ENCODE results near the gene USP8. TPM values are rescaled to one million over a fixed set of nuclear protein-coding genes. Genes with fewer than 3 reads are reported as not detected.

Gene USP8
- total RNA-seq, 4 donors from 2014 or later, result 45.3 to 60.2 (median 50.8) TPM

DNA sequence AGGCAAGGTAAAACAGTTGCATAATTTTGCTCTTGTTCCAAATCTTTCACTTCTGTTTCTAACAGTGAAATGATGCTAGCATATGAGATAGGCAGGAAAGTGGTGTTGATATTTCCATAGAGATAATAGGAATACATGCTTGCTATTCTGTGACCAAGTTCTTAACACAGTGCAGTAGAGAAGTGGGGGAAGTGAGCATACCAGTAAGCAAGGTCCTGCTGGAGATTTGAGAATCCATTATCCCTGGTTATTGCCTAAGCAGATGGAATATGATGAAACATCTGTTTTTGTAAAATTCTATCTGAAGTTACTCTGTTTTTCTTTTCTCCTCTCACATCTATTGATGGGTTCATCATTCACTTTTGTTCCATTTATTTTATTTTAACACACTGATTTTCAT, 28.7 kb downstream of the USP8 start:
- TF ChIP-seq, protein P1, sequence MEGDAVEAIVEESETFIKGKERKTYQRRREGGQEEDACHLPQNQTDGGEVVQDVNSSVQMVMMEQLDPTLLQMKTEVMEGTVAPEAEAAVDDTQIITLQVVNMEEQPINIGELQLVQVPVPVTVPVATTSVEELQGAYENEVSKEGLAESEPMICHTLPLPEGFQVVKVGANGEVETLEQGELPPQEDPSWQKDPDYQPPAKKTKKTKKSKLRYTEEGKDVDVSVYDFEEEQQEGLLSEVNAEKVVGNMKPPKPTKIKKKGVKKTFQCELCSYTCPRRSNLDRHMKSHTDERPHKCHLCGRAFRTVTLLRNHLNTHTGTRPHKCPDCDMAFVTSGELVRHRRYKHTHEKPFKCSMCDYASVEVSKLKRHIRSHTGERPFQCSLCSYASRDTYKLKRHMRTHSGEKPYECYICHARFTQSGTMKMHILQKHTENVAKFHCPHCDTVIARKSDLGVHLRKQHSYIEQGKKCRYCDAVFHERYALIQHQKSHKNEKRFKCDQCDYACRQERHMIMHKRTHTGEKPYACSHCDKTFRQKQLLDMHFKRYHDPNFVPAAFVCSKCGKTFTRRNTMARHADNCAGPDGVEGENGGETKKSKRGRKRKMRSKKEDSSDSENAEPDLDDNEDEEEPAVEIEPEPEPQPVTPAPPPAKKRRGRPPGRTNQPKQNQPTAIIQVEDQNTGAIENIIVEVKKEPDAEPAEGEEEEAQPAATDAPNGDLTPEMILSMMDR (IDR thresholded peaks at IDR 0.05), result no peak
- ATAC-seq (ENCODE audit: low FRiP score), result no peak
- no peak for DNase-seq (ENCODE audit: low spot score)

DNA sequence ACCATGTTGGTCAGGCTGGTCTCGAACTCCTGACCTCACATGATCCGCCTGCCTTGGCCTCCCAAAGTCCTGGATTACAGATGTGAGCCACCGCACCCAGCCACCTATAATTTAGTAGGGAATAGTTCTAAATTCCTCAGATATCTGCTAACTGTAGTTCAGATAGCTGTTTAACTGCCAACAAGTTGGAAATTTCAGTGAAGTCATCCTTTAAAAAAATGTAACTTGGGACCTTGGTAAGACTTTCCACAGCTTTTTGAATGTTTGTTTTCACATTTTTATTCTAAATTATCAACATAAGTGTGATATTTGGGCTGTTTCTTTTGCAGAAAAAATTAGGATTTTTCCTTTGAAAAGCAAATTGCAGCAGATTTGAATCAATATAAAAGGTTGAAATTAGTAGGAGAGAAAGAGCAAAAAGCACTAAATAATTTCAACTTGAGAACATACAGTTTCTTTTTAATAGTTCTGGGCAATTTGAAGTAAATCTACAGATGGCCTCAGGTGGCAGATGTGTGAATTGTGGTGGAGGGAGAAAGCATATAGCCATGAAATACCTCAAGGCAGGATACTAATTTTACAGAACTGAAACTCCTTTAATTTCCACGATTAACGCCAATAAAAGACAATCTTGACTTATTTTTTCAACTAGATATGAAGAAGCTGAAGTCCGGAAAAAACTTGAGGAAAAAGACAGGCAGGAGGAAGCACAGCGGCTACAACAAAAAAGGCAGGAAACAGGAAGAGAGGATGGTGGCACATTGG, 34.3 kb downstream of the USP8 start:
- TF ChIP-seq, protein P1 (IDR thresholded peaks at IDR 0.05), result no peak
- DNase-seq (ENCODE audit: low spot score), result no peak
- no peak for ATAC-seq (ENCODE audit: low FRiP score)

DNA sequence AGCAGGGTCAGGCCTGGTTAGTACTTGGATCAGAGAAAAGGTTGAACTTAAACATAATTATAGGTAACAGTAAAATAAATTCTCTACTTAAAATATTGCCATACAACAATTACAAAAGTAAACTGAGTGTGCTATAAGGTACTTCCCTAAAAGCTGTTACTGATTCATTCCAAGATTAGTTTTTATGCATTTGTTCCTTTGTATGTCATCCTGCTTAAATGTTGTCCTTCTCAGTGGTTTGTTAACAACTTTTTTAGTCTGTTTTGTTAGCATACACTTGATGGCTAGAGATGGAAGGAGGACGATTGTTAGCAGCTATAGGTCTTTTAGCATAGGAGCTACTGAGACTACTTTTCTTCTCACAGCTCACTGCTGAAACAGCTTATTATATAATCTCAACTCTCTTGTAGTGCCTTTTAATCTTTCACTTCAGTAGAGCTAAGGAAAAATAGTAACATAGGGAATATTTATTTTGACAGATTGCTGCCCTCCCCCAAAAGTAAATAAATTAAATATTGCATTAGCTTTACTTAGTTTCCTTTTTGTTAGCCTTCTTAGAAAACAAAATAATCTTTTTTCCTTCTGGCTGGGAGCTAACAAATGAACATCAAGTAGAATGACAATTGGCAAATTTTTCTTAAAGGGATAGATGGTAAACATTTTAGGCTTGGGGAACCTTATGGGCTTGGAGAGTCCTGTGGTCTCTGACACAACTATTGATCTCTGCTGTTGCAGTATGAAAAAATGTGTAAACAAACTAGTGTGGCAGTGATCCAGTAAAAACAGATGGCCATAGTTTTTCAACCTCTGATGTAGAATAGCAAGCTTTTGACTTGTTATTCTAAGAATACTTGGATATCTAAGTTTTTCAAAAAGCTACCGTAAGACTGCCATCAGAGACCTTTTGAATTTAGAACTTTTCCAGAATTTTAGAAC, 39.5 kb downstream of the USP8 start:
- TF ChIP-seq, protein P1 (IDR thresholded peaks at IDR 0.05), result no peak
- DNase-seq (ENCODE audit: low spot score) (no peak), ATAC-seq (ENCODE audit: low FRiP score) (no peak)

DNA sequence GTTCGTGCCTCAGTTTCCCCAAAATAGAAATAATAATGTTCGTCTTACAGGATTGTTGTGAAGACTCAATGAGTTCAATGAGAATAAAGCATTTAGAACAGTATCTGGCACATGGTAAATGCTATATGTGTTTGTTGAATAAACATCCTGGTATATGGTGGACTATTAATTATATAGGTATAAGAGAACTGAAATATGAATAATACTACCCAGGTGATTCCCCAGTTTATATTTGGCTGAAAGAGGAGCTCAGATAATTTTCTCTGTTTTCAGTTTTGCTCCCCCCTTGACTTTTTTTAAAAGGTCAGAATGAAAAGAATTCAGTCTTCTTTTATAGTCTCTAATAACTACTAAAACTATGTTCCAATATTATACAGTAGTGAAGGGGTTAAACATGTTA, 46.9 kb downstream of the USP8 start:
- ATAC-seq (ENCODE audit: low FRiP score) (no peak), DNase-seq (ENCODE audit: low spot score) (no peak)
- TF ChIP-seq, protein P1 (IDR thresholded peaks at IDR 0.05), result no peak

DNA sequence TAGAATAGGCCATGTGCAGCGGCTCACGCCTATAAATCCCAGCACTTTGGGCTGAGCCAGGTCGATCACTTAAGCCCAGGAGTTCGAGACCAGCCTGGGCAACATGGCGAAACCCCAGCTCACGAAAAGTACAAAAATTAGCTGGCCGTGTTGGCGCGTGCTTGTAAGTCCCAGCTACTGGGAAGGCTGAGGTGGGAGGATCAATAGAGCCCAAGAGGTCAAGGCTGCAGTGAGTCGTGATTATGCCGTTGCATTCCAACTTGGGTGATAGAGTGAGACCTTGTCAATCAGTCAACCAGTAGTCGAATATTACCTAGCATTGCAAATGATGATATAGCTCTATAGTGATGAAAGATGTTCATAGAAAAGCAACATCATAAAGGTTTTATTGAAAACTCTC, 51.9 kb downstream of the USP8 start:
- ATAC-seq (ENCODE audit: low FRiP score) (no peak), DNase-seq (ENCODE audit: low spot score) (no peak)
- TF ChIP-seq, protein P1 (IDR thresholded peaks at IDR 0.05), result no peak

DNA sequence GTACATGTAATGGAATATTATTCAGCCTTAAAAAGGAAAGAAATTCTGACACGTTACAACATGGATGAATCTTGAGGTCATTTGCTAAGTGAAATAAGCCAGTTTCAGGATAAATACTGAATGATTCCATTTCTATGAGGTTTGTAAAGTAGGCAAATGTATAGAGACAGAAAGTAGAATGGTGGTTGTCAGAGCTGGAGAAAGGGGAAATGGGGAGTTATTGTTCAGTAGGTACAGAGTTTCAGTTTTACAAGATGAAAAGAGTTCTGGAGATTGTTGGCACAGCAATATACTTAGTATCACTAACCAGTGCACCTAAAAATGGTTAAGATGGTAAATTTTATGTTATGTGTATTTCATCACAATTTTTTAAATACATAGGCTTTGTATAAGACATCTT, 60.6 kb downstream of the USP8 start:
- TF ChIP-seq, protein P1 (IDR thresholded peaks at IDR 0.05), result no peak
- no peak for ATAC-seq (ENCODE audit: low FRiP score)
- DNase-seq (ENCODE audit: low spot score), result no peak

All from omental fat pad (tissue), 4 donors.